ENCODE measurements around the gene CHCHD6.

Gene CHCHD6

GRCh38 chr3:126900859-126901540 is 197.0 kb downstream of the CHCHD6 start:
- no peak for DNase-seq

DNA sequence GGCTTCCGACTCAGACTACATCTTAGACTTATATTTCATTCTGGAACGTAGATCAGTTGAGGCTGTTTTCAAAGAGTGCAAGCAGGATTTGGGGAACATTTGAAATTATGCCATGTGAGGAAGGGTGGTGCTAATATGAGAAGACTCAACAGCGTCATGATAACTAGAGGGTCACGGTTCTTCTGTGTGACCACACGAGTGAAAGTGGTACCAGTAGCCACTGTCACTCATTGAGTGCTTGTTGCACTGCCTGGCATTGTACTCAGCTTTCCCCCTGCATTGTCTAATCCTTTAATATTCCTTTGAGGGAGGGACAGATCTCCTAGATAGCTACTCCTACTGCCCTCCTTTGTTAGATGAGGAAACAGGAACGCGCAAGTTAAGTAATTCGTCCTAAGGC is 197.6 kb downstream of the CHCHD6 start:
- DNase-seq: no peak

- DNase-seq: no peak
Measured at GRCh38 chr3:126903521-126903920, 199.5 kb downstream of the CHCHD6 start.

GRCh38 chr3:126907557-126907956 is 203.5 kb downstream of the CHCHD6 start:
- no peak for DNase-seq

GRCh38 chr3:126908752-126909275 is 204.8 kb downstream of the CHCHD6 start:
- DNase-seq: peak in 1 of 5 experiments; percentile 55

DNA sequence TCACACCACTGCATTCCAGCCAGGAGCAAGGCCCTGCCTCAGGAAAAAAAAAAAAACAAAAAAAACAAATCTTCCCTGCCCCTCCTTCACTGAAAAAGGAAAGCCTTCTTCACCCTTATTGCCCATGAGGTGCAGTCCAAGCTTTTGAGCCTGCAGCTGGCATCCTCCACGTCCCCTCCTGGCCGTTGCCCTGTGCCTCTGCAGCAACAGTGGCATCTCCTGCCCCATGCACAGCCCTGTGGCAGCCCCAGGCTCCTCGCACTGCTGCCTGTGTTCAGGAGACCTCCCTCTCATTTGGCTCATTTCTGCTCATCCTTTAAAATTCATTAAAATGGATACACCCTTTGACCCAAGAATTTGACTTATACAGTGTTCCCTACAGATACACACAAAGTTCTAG is 206.2 kb downstream of the CHCHD6 start:
- no peak for DNase-seq

- peak in 4 of 5 experiments; percentile 17 to 98 (median 50) for DNase-seq
Measured at GRCh38 chr3:126911162-126912026, 207.4 kb downstream of the CHCHD6 start.

GRCh38 chr3:126912027-126912422 is 208.0 kb downstream of the CHCHD6 start:
- no peak for DNase-seq

GRCh38 chr3:126912491-126913195 is 208.6 kb downstream of the CHCHD6 start:
- no peak for DNase-seq

- peak in 1 of 5 experiments; percentile 23 for DNase-seq
Measured at GRCh38 chr3:126913524-126913923, 209.5 kb downstream of the CHCHD6 start.

- DNase-seq: no peak
Measured at GRCh38 chr3:126914226-126914625, 210.2 kb downstream of the CHCHD6 start.

- DNase-seq: no peak
Measured at GRCh38 chr3:126915015-126915414, 211.0 kb downstream of the CHCHD6 start.

- DNase-seq: peak in 1 of 5 experiments; percentile 15
Measured at GRCh38 chr3:126916546-126916945, 212.5 kb downstream of the CHCHD6 start.

- DNase-seq: no peak
Measured at GRCh38 chr3:126917232-126917804, 213.3 kb downstream of the CHCHD6 start.

DNA sequence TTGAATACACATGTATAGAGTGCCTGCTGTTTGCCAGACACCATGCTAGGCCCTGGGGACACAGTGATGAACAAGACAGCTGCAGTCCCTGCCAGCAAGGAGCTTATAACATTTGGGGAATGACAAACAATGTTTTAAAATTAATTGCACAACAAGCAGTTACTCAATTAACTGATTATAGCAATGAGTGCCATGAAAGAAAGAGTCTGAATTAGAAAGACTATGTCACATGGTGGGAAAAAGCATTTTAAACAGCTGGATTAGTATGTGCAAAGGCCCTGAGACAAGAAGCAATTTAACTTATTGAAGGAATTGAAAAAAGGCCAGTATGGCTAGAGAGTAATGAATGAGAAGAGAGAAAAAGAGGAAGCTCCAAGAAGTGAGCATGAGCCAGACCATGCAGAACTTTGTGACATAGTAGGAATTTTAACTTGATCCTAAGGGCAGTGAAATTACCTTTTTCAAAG is 214.3 kb downstream of the CHCHD6 start:
- no peak for DNase-seq

- DNase-seq: no peak
Measured at GRCh38 chr3:126921085-126921824, 217.2 kb downstream of the CHCHD6 start.

GRCh38 chr3:126922466-126922865 is 218.4 kb downstream of the CHCHD6 start:
- no peak for DNase-seq

DNA sequence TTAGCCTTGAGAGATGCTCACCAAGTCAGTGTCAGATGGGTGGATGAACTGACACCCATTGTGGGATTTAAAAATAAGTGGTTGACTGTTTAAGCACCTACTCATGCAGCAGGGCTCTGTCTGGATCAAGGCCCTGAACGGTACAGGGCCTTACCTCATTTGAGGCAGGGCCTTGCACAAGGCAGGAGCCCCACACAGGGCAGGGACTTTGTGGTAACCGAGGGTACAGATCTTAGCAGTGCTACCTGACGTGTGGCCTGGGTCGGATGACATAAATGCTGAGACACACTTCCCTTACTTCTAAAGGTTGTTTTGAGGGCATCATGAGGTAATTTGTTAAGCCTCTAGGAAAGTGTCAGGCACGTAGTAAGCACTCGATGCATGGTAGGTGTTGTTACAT is 219.4 kb downstream of the CHCHD6 start:
- peak in 1 of 5 experiments; percentile 68 for DNase-seq

- DNase-seq: no peak
Measured at GRCh38 chr3:126923895-126924294, 219.9 kb downstream of the CHCHD6 start.

DNA sequence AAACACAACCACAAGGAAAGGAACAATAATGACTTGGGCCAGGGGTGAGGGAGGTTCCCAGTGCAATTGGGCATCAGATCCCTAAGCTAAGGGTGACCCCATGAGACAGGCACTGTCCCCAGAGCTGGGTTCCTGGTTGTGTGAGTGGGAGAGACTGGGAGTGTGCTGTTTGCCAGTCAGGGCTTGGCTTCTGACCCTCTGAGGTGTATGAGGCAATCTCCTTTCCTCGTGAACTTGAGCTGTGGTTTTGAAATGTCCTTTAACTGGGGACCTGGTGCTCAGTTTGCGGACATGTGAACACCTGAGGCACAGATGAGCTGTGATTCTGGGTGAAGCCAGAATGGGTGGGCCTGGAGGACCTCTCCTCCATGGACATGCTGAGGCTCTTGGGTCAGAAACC is 220.4 kb downstream of the CHCHD6 start:
- DNase-seq: no peak

DNA sequence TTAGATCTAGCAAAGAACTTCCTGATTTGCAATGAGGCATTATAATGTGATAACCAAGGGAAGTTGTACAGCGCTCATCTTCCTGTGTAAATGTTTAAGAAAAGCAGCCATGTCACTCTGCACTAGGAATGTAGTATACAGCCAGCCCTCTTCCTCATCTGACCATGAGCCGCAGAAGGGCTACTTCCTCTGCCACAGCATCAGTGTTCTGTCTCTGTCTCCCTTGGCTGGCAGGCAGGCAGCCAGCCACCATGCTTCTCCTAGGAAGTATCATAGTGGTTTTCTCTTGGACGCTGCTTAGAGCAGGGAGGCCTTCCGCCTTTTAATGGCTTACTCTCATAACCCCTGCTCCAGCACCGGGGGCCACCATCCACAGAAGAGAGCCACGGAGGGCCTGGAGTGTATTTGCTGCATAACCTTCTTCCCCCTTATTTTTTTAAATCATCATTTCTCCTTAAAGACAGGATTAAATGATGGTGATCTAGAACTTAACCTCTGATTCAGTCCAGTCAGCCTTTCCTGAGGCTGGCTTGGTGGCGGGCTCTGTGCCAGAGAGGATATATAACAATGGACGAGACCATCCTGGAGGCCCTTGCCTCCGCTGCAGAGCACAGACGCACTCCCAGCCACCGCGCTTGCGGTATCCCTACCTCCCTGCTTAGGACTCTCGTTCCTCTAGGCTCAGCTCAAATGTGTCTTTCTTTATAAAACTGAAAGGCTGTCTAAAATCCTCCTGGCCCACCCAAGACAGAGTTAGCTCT is 221.6 kb downstream of the CHCHD6 start:
- no peak for DNase-seq
